HEK293 (cell line): Measurements from ENCODE around the gene GSS.

Experiments used
- CTCF ChIA-PET: fragments of 350-600 bp; formaldehyde crosslinking; extraction: SDS; loops from one replicate; lab custom pipeline; 2021; ENCODE audit warnings: antibody characterized with exemption; lab: Yijun Ruan, JAX
- POLR2A ChIA-PET: fragments of 300-600 bp; formaldehyde crosslinking; extraction: SDS; loops from one replicate; lab custom pipeline; 2020; ENCODE audit warnings: antibody characterized with exemption, inconsistent platforms; lab: Yijun Ruan, JAX
- H3K27ac ChIP-seq: fragments of 200-500 bp; sonication (Bioruptor generic); 2 replicates; pipeline ENCODE4 v1.5.1; 2014; ENCODE audit warnings: low read depth, low read length, control low read depth, inconsistent platforms; ENCODE audit errors: extremely low read depth
- H3K36me3 ChIP-seq, 2 experiments: fragments of 200-500 bp in 1 of 2; sonication (Bioruptor generic) in 1 of 2; 1 replicate in 1 of 2; 2 replicates in 1 of 2; pipeline ENCODE4 v1.5.1; 2014 to 2017; ENCODE audit warnings: inconsistent platforms in 2 of 2, low read length in 2 of 2; ENCODE audit not compliant: control insufficient read depth in 2 of 2, insufficient read depth in 1 of 2
- H3K4me1 ChIP-seq: fragments of 200-500 bp; sonication (Bioruptor generic); 2 replicates; pipeline ENCODE4 v1.5.1; 2014; ENCODE audit warnings: mild to moderate bottlenecking, low read length, inconsistent platforms; ENCODE audit not compliant: control insufficient read depth, insufficient read depth
- H3K4me3 ChIP-seq: 2 replicates; pipeline ENCODE4 v1.5.1; 2011; ENCODE audit warnings: low read depth, mild to moderate bottlenecking, control low read depth, low read length, moderate library complexity
- H3K9me3 ChIP-seq: fragments of 200-500 bp; sonication (Bioruptor generic); 2 replicates; pipeline ENCODE4 v1.5.1; 2014; ENCODE audit warnings: low read depth, low read length, inconsistent platforms; ENCODE audit not compliant: control insufficient read depth, insufficient read depth
- EGR2 ChIP-seq: fragments of 450-650 bp; formaldehyde crosslinking; IDR thresholded peaks from 2 replicates; pipeline ENCODE4 v1.5.1; 2016; ENCODE audit warnings: low read depth, missing biosample characterization, missing genetic modification characterization
- GLI4 ChIP-seq: fragments of 450-650 bp; formaldehyde crosslinking; IDR thresholded peaks from 2 replicates; pipeline ENCODE4 v1.5.1; 2016; ENCODE audit warnings: missing biosample characterization, missing genetic modification characterization
- PRDM6 ChIP-seq: fragments of 450-650 bp; formaldehyde crosslinking; IDR thresholded peaks from 2 replicates; pipeline ENCODE4 v1.5.1; 2017; ENCODE audit warnings: missing biosample characterization, missing genetic modification characterization
- SP7 ChIP-seq: fragments of 450-650 bp; formaldehyde crosslinking; IDR thresholded peaks from 2 replicates; pipeline ENCODE4 v1.5.1; 2016; ENCODE audit warnings: missing biosample characterization, missing genetic modification characterization
- ZBTB17 ChIP-seq: fragments of 450-650 bp; formaldehyde crosslinking; IDR thresholded peaks from 2 replicates; pipeline ENCODE4 v1.5.1; 2016; ENCODE audit warnings: missing biosample characterization, missing genetic modification characterization
- ZEB2 ChIP-seq: fragments of 450-650 bp; formaldehyde crosslinking; IDR thresholded peaks from 2 replicates; pipeline ENCODE4 v1.5.1; 2016; ENCODE audit warnings: missing biosample characterization, missing genetic modification characterization
- ZNF10 ChIP-seq: fragments of 450-650 bp; formaldehyde crosslinking; IDR thresholded peaks from 2 replicates; pipeline ENCODE4 v1.5.1; 2017; ENCODE audit warnings: missing biosample characterization, missing genetic modification characterization
- ZNF114 ChIP-seq: fragments of 450-650 bp; formaldehyde crosslinking; IDR thresholded peaks from 2 replicates; pipeline ENCODE4 v1.5.0; 2017; ENCODE audit warnings: missing biosample characterization, missing genetic modification characterization
- ZNF549 ChIP-seq: fragments of 450-650 bp; IDR thresholded peaks from 2 replicates; pipeline ENCODE4 v1.5.1; 2018; ENCODE audit warnings: missing biosample characterization, missing genetic modification characterization, mild to moderate bottlenecking, inconsistent platforms, moderate library complexity
- ZNF747 ChIP-seq: fragments of 450-650 bp; formaldehyde crosslinking; IDR thresholded peaks from 2 replicates; pipeline ENCODE4 v1.5.1; 2016; ENCODE audit warnings: missing biosample characterization, missing genetic modification characterization
- ZSCAN16 ChIP-seq: fragments of 450-650 bp; formaldehyde crosslinking; IDR thresholded peaks from 2 replicates; pipeline ENCODE4 v1.5.1; 2016; ENCODE audit warnings: missing biosample characterization, missing genetic modification characterization
- TF ChIP-seq, protein P1 (sequence below): fragments of 450-650 bp; formaldehyde crosslinking; IDR thresholded peaks from 2 replicates; pipeline ENCODE4 v1.5.1; 2016; ENCODE audit warnings: missing biosample characterization, missing genetic modification characterization
- TF ChIP-seq, protein P2 (sequence below): IDR thresholded peaks from 2 replicates; pipeline ENCODE4 v1.6.1; 2011; ENCODE audit warnings: mild to moderate bottlenecking, low read depth, low read length, borderline replicate concordance
- TF ChIP-seq, protein P3 (sequence below): fragments of 450-650 bp; formaldehyde crosslinking; IDR thresholded peaks from 2 replicates; pipeline ENCODE4 v1.5.1; 2016; ENCODE audit warnings: missing biosample characterization, missing genetic modification characterization

Gene GSS

GRCh38 chr20:34947336-34947735 is 8.3 kb downstream of the GSS start:
- H3K4me1 ChIP-seq = no peaks in the 10 kb centered on the region
- H3K9me3 ChIP-seq = no peaks in the 10 kb centered on the region
- H3K27ac ChIP-seq = no peak overlapping the region
- CTCF ChIA-PET = no interaction called here
- POLR2A ChIA-PET = no interaction called here
- H3K36me3 ChIP-seq = peaks cover 0 to 80% of the 10 kb centered on the region in 2 experiments
- TF ChIP-seq GLI4 (tag by site-specific recombination) (no peak), ZNF747 (tag by site-specific recombination) (no peak), EGR2 (tag by site-specific recombination) (no peak), PRDM6 (tag by site-specific recombination) (no peak), ZNF10 (no peak), ZSCAN16 (tag by site-specific recombination) (no peak), ZNF549 (no peak), ZBTB17 (tag by site-specific recombination) (no peak)
- TF ChIP-seq, protein P1, sequence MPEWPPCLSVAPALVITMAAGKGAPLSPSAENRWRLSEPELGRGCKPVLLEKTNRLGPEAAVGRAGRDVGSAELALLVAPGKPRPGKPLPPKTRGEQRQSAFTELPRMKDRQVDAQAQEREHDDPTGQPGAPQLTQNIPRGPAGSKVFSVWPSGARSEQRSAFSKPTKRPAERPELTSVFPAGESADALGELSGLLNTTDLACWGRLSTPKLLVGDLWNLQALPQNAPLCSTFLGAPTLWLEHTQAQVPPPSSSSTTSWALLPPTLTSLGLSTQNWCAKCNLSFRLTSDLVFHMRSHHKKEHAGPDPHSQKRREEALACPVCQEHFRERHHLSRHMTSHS (tag by site-specific recombination) = no peak
- TF ChIP-seq, all 188 proteins: peak for 0
- H3K4me3 ChIP-seq = no peak overlapping the region

DNA sequence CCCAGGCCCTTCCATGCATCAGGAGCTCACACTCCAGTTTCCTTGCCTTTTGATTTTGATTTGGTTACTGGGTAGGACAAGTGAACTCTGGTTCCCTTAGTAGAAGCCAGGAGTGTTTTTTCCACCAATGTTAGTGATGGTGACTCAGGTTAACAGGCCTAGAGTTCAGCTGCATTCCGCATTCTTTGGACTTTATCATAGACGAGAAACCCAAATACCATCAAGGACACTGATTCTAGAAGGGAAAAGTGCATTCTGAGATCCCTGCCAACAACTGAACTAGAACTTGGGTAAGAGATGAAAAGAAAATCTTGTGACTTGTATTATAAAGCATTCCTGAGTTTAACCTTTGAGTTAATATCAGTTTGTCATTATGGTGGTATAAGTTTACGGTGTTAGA is 8.9 kb downstream of the GSS start:
- CTCF ChIA-PET = interaction anchor here (0.6 to 1.3 kb wide), 2 partner anchors 72 to 74 kb away, joined by 3 to 4 read pairs; no protein-coding TSS in a partner anchor
- H3K36me3 ChIP-seq = peaks cover 0 to 82% of the 10 kb centered on the region in 2 experiments
- no peaks in the 10 kb centered on the region for H3K9me3 ChIP-seq
- H3K4me1 ChIP-seq = no peaks in the 10 kb centered on the region
- POLR2A ChIA-PET = interaction anchor here (0.6 kb wide), 1 partner anchor 44 kb away, joined by 4 read pairs; no protein-coding TSS in a partner anchor
- TF ChIP-seq, protein P2, sequence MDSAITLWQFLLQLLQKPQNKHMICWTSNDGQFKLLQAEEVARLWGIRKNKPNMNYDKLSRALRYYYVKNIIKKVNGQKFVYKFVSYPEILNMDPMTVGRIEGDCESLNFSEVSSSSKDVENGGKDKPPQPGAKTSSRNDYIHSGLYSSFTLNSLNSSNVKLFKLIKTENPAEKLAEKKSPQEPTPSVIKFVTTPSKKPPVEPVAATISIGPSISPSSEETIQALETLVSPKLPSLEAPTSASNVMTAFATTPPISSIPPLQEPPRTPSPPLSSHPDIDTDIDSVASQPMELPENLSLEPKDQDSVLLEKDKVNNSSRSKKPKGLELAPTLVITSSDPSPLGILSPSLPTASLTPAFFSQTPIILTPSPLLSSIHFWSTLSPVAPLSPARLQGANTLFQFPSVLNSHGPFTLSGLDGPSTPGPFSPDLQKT = no peak
- TF ChIP-seq ZNF549 (no peak), ZNF114 (no peak), ZEB2 (no peak)
- no peak overlapping the region for H3K27ac ChIP-seq
- H3K4me3 ChIP-seq = no peak overlapping the region

DNA sequence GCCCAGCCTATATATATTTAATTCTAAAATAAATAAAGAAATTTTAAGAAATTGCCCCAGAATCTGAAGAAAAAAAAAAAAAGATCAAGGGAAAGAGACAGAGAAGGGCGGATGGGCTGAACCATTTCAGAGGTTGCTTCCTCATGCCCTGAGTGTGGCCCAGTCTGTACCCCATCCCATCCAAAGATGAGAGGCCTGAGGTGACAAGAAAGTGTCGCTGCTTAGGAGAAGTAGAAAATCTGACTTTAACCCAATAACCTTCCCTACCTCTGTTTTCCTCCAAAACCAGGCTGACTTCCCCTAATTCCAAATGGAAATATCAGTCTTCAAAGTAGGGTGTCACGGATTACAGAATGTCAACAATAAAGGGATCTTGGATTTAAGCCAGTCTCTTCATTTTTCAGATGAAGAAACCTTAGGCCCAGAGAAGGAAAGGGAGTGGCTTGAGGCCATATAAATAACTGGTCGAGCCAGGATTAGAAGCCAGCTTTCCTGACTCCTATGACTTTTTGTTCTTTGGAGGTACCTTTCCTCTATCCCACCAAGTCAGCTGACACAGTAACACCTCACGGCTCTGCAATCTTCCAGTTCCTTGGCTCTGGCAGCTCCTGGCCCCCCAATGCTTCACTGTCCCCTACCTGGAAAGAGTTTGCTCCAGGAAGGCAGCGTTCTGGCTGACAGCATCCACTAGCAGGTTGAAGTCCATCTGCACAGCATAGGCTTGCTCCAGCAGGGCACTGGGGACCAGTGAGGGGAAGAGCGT is 10.1 kb downstream of the GSS start:
- no peaks in the 10 kb centered on the region for H3K4me1 ChIP-seq
- ChIA-PET POLR2A (interaction anchor here (1.0 kb wide), 1 partner anchor 10 kb away, joined by 3 read pairs; no protein-coding TSS in a partner anchor), CTCF (interaction anchor here (1.3 kb wide), 1 partner anchor 71 kb away, joined by 4 read pairs; no protein-coding TSS in a partner anchor)
- no peaks in the 10 kb centered on the region for H3K9me3 ChIP-seq
- H3K4me3 ChIP-seq = no peak overlapping the region
- H3K27ac ChIP-seq = no peak overlapping the region
- TF ChIP-seq, protein P3, sequence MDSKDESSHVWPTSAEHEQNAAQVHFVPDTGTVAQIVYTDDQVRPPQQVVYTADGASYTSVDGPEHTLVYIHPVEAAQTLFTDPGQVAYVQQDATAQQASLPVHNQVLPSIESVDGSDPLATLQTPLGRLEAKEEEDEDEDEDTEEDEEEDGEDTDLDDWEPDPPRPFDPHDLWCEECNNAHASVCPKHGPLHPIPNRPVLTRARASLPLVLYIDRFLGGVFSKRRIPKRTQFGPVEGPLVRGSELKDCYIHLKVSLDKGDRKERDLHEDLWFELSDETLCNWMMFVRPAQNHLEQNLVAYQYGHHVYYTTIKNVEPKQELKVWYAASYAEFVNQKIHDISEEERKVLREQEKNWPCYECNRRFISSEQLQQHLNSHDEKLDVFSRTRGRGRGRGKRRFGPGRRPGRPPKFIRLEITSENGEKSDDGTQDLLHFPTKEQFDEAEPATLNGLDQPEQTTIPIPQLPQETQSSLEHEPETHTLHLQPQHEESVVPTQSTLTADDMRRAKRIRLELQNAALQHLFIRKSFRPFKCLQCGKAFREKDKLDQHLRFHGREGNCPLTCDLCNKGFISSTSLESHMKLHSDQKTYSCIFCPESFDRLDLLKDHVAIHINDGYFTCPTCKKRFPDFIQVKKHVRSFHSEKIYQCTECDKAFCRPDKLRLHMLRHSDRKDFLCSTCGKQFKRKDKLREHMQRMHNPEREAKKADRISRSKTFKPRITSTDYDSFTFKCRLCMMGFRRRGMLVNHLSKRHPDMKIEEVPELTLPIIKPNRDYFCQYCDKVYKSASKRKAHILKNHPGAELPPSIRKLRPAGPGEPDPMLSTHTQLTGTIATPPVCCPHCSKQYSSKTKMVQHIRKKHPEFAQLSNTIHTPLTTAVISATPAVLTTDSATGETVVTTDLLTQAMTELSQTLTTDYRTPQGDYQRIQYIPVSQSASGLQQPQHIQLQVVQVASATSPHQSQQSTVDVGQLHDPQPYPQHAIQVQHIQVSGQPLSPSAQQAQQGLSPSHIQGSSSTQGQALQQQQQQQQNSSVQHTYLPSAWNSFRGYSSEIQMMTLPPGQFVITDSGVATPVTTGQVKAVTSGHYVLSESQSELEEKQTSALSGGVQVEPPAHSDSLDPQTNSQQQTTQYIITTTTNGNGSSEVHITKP (tag by site-specific recombination) = peak; percentile 98
- no peak for TF ChIP-seq SP7 (tag by site-specific recombination)
- TF ChIP-seq, all 188 proteins: peak for 1
- H3K36me3 ChIP-seq = peaks cover 4 to 81% of the 10 kb centered on the region in 2 experiments
